Neural cell (in vitro differentiated cells): ENCODE data around the gene MPDU1. TPM values are rescaled to one million over a fixed set of nuclear protein-coding genes. Genes with fewer than 3 reads are reported as not detected.

ENCODE experiments used
- H2AFZ ChIP-seq: fragments of 200-600, 300-800 bp; sonication (generic), shearing (Covaris generic); 2 replicates; pipeline ENCODE4 v1.6.0; 2014; ENCODE audit warnings: low read depth, mild to moderate bottlenecking, antibody characterized with exemption, low read length, moderate library complexity
- H3F3A ChIP-seq: fragments of 200-600 bp; shearing (Covaris generic); 2 replicates; pipeline ENCODE4 v1.6.1; 2016; ENCODE audit warnings: mild to moderate bottlenecking, moderate library complexity, mixed read lengths, antibody characterized with exemption, low read length; ENCODE audit not compliant: insufficient read depth, poor library complexity, severe bottlenecking
- H3K27ac ChIP-seq: fragments of 200-600, 300-800 bp; sonication (generic), shearing (Covaris generic); 2 replicates; pipeline ENCODE4 v1.5.1; 2014; ENCODE audit warnings: mild to moderate bottlenecking, low read length, moderate library complexity
- H3K27me3 ChIP-seq: fragments of 300-800, 200-600 bp; sonication (generic), shearing (Covaris generic); 2 replicates; pipeline ENCODE4 v1.6.0; 2014; ENCODE audit warnings: mild to moderate bottlenecking, low read depth, low read length, moderate library complexity; ENCODE audit not compliant: insufficient read depth
- H3K36me3 ChIP-seq: fragments of 300-800, 200-600 bp; sonication (generic), shearing (Covaris generic); 2 replicates; pipeline ENCODE4 v1.5.1; 2014; ENCODE audit warnings: mild to moderate bottlenecking, antibody characterized with exemption, low read length, moderate library complexity; ENCODE audit not compliant: insufficient read depth
- H3K4me2 ChIP-seq: fragments of 300-800, 200-600 bp; sonication (generic), shearing (Covaris generic); 2 replicates; pipeline ENCODE4 v1.6.0; 2014; ENCODE audit warnings: mild to moderate bottlenecking, low read length
- H3K4me3 ChIP-seq: fragments of 300-800, 200-600 bp; sonication (generic), shearing (Covaris generic); 2 replicates; pipeline ENCODE4 v1.5.1; 2014; ENCODE audit warnings: mild to moderate bottlenecking, low read length, moderate library complexity
- H3K79me2 ChIP-seq: fragments of 200-600 bp; shearing (Covaris generic); replicated peaks from 2 replicates; pipeline ENCODE4 v1.6.0; 2014; ENCODE audit warnings: mild to moderate bottlenecking, low read length, moderate library complexity; ENCODE audit not compliant: insufficient read depth
- H3K9ac ChIP-seq: fragments of 300-800, 200-600 bp; sonication (generic), shearing (Covaris generic); 2 replicates; pipeline ENCODE4 v1.6.1; 2016; ENCODE audit warnings: mild to moderate bottlenecking, low read length, mixed read lengths
- H3K9me2 ChIP-seq: fragments of 200-600 bp; shearing (Covaris generic); 2 replicates; pipeline ENCODE4 v1.6.1; 2016; ENCODE audit warnings: mild to moderate bottlenecking, low read length, mixed read lengths; ENCODE audit not compliant: insufficient read depth
- H3K9me3 ChIP-seq: fragments of 200-600, 300-800 bp; sonication (generic), shearing (Covaris generic); 2 replicates; pipeline ENCODE4 v1.6.1; 2016; ENCODE audit warnings: mild to moderate bottlenecking, mixed run types, low read length, moderate library complexity, mixed read lengths
- H4K20me1 ChIP-seq: fragments of 200-600 bp; shearing (Covaris generic); 2 replicates; pipeline ENCODE4 v1.6.1; 2016; ENCODE audit warnings: mild to moderate bottlenecking, mixed run types; ENCODE audit not compliant: insufficient read depth
- EP300 ChIP-seq: fragments of 450-650 bp; conservative IDR thresholded peaks from 2 replicates; pipeline ENCODE4 v1.6.1; 2014; ENCODE audit warnings: antibody characterized with exemption, mild to moderate bottlenecking, moderate library complexity; ENCODE audit not compliant: poor library complexity, severe bottlenecking
- EZH2 ChIP-seq: fragments of 200-600, 300-800 bp; shearing (Covaris generic), sonication (generic); IDR thresholded peaks from 2 replicates; pipeline ENCODE4 v1.6.1; 2014; ENCODE audit warnings: antibody characterized with exemption, low read length, borderline replicate concordance, mild to moderate bottlenecking; ENCODE audit not compliant: insufficient read depth, poor library complexity, severe bottlenecking
- MXI1 ChIP-seq: fragments of 450-650 bp; conservative IDR thresholded peaks from 2 replicates; pipeline ENCODE4 v1.6.1; 2014; ENCODE audit warnings: antibody characterized with exemption, mild to moderate bottlenecking; ENCODE audit not compliant: poor library complexity, severe bottlenecking
- POLR2AphosphoS5 ChIP-seq: IDR thresholded peaks from 2 replicates; pipeline ENCODE4 v1.6.1; 2012
- RAD21 ChIP-seq: fragments of 450-650 bp; conservative IDR thresholded peaks from 2 replicates; pipeline ENCODE4 v1.6.1; 2014; ENCODE audit warnings: antibody characterized with exemption, mild to moderate bottlenecking, moderate library complexity
- REST ChIP-seq: IDR thresholded peaks from 2 replicates; pipeline ENCODE4 v1.6.1; 2012; ENCODE audit warnings: borderline replicate concordance
- SMC3 ChIP-seq: fragments of 450-650 bp; conservative IDR thresholded peaks from 2 replicates; pipeline ENCODE4 v1.6.1; 2014; ENCODE audit warnings: antibody characterized with exemption, mild to moderate bottlenecking, moderate library complexity; ENCODE audit not compliant: poor library complexity
- TAF1 ChIP-seq: IDR thresholded peaks from 2 replicates; pipeline ENCODE4 v1.6.1; 2012; ENCODE audit warnings: low read depth
- polyA plus RNA-seq: library from polyadenylated mRNA; depleted of rRNA; stranded (reverse); fragments of >200 nt; gene quantifications from 2 replicates; pipeline ENCODE4 v1.2.3, GENCODE V29; 2014
- TF ChIP-seq, protein P1 (sequence below): fragments of 450-650 bp; IDR thresholded peaks from 2 replicates; pipeline ENCODE4 v1.5.1; 2014; ENCODE audit warnings: antibody characterized with exemption, mild to moderate bottlenecking, moderate library complexity; ENCODE audit not compliant: poor library complexity, severe bottlenecking

MPDU1 gene
- polyA plus RNA-seq, 1 donor from 2014 or later, result 110 TPM

DNA sequence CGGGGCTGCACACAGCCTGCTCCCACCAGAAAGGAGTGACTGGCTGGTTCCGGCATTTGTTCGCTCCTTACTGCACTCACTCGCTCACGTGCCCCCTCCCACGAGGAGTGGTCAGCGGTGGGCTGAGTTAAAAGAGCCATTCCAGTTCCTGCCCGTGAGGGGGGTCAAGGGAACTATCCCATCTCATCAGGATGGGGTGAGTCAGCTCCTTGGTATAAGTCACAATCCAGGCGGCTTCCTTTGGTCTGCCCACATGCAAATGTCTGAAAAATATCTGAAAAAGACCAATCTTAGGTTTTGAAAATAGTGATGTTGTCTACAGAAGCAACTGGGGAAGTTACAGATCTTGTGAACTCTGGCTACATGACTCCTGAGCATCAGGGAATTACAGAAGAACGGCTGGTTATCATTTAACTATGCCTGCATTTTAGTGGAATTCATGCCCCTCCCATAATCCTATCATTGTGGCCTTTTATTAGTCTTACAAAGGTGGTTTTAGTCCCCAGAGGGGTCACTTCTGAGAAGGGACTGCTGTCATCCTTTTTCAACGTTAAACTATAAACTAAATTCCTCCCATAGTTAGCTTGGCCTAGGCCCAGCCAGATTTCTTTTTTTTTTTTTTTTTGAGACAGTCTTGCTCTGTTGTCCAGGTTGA lies 44.6 kb upstream of the MPDU1 start:
- Histone ChIP-seq H3K4me2 (no peak overlapping the region), H3K79me2 (no peaks in the 10 kb centered on the region), H3K27me3 (no peaks in the 10 kb centered on the region), H3K9ac (no peak overlapping the region), H3K4me3 (no peak overlapping the region), H3K36me3 (no peaks in the 10 kb centered on the region), H3K9me2 (no peaks in the 10 kb centered on the region), H3K27ac (no peak overlapping the region), H4K20me1 (no peaks in the 10 kb centered on the region), H3K9me3 (no peaks in the 10 kb centered on the region), H2AFZ (no peak overlapping the region), H3F3A (no peaks in the 10 kb centered on the region)
- TF ChIP-seq RAD21, result no peak
- TF ChIP-seq EZH2, result no peak
- TF ChIP-seq, protein P1, sequence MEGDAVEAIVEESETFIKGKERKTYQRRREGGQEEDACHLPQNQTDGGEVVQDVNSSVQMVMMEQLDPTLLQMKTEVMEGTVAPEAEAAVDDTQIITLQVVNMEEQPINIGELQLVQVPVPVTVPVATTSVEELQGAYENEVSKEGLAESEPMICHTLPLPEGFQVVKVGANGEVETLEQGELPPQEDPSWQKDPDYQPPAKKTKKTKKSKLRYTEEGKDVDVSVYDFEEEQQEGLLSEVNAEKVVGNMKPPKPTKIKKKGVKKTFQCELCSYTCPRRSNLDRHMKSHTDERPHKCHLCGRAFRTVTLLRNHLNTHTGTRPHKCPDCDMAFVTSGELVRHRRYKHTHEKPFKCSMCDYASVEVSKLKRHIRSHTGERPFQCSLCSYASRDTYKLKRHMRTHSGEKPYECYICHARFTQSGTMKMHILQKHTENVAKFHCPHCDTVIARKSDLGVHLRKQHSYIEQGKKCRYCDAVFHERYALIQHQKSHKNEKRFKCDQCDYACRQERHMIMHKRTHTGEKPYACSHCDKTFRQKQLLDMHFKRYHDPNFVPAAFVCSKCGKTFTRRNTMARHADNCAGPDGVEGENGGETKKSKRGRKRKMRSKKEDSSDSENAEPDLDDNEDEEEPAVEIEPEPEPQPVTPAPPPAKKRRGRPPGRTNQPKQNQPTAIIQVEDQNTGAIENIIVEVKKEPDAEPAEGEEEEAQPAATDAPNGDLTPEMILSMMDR, result no peak
- TF ChIP-seq TAF1, result no peak
- TF ChIP-seq SMC3, result no peak
- TF ChIP-seq MXI1, result no peak
- TF ChIP-seq REST, result no peak
- TF ChIP-seq POLR2AphosphoS5, result no peak
- TF ChIP-seq EP300, result no peak

GRCh38 chr17:7541074-7541621 lies 42.5 kb upstream of the MPDU1 start:
- H3K9me3 ChIP-seq, result no peaks in the 10 kb centered on the region
- H3K4me3 ChIP-seq, result no peak overlapping the region
- TF ChIP-seq REST, result no peak
- TF ChIP-seq EZH2, result no peak
- no peak for TF ChIP-seq TAF1
- TF ChIP-seq EP300, result no peak
- TF ChIP-seq RAD21, result no peak
- no peak for TF ChIP-seq SMC3
- TF ChIP-seq MXI1, result no peak
- TF ChIP-seq POLR2AphosphoS5, result no peak
- no peak overlapping the region for H2AFZ ChIP-seq
- H3K9ac ChIP-seq, result no peak overlapping the region
- no peaks in the 10 kb centered on the region for H3K36me3 ChIP-seq
- no peak overlapping the region for H3K27ac ChIP-seq
- H3K9me2 ChIP-seq, result no peaks in the 10 kb centered on the region
- H3F3A ChIP-seq, result no peaks in the 10 kb centered on the region
- H3K27me3 ChIP-seq, result no peaks in the 10 kb centered on the region
- no peaks in the 10 kb centered on the region for H3K79me2 ChIP-seq
- H4K20me1 ChIP-seq, result no peaks in the 10 kb centered on the region
- no peak overlapping the region for H3K4me2 ChIP-seq
